Fibroblast of villous mesenchyme (primary cell): ENCODE results near the gene PDE6G. TPM values are rescaled to one million over a fixed set of nuclear protein-coding genes. Genes with fewer than 3 reads are reported as not detected.

Experiments used
- DNase-seq: peaks from one replicate; pipeline ENCODE4 v3.0.0-alpha.2; 2010; ENCODE audit warnings: low read depth
- H3K4me3 ChIP-seq: 2 replicates; pipeline ENCODE4 v1.5.1; 2011; ENCODE audit warnings: low read depth, mild to moderate bottlenecking, low read length
- total RNA-seq: library from RNA; depleted of rRNA; stranded (reverse); fragments of >200 nt; gene quantifications from 2 replicates; pipeline ENCODE4 v1.2.3, GENCODE V29; 2012
- TF ChIP-seq, protein P1 (sequence below): IDR thresholded peaks from 2 replicates; pipeline ENCODE4 v1.5.1; 2012; ENCODE audit warnings: low read depth, mild to moderate bottlenecking, low read length; ENCODE audit not compliant: insufficient read depth

PDE6G gene
- total RNA-seq, 1 donor: not detected

DNA sequence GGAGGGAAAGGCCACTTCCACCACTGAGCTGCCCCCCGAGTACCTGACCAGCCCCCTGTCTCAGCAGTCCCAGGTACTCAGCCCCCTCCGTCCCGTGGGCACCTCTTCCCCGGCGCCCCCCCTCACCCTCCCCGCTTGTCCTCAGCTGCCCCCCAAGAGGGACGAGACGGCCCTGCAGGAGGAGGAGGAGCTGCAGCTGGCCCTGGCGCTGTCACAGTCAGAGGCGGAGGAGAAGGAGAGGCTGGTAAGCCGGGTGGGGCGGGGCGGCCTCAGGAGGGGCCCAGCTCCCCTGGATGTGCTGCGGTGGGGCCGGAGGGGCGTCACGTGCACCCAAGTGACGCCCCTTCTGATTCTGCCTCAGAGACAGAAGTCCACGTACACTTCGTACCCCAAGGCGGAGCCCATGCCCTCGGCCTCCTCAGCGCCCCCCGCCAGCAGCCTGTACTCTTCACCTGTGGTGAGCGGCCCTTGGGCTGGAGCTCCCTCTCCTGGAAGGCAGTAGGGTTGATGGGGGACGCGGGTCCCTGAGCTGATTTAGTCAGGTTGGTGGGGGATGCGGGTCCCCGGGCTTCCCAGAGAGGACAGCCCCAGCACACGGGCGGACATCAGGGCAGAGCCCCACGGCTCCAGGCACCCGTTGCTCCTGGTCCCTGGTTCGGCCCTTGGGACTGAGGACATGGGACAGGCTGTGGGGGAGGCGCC is 37.3 kb upstream of the PDE6G start:
- TF ChIP-seq, protein P1, sequence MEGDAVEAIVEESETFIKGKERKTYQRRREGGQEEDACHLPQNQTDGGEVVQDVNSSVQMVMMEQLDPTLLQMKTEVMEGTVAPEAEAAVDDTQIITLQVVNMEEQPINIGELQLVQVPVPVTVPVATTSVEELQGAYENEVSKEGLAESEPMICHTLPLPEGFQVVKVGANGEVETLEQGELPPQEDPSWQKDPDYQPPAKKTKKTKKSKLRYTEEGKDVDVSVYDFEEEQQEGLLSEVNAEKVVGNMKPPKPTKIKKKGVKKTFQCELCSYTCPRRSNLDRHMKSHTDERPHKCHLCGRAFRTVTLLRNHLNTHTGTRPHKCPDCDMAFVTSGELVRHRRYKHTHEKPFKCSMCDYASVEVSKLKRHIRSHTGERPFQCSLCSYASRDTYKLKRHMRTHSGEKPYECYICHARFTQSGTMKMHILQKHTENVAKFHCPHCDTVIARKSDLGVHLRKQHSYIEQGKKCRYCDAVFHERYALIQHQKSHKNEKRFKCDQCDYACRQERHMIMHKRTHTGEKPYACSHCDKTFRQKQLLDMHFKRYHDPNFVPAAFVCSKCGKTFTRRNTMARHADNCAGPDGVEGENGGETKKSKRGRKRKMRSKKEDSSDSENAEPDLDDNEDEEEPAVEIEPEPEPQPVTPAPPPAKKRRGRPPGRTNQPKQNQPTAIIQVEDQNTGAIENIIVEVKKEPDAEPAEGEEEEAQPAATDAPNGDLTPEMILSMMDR: no peak
- no peak overlapping the region for H3K4me3 ChIP-seq
- no peak for DNase-seq

DNA sequence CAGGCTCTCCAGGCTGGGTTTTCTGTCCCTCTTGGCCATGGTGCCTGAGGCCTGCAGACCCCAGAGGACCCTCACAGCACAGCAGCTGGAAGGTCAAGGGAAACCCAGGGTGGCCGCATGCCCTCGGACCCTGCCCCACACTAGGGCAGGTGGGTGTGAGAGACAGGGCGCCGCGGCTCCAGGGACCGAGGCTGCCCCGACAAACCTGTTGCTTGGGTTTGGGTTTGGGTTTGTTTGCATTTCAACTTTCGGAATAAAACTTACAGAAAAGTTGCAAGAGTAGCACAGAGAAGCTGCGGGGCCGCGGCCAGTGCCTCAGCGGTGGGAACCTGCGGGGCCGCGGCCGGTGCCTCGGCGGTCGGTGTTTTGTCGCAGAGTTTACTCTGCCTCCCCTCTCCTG is 35.3 kb upstream of the PDE6G start:
- TF ChIP-seq, protein P1: no peak
- no peak overlapping the region for H3K4me3 ChIP-seq
- DNase-seq: no peak

DNA sequence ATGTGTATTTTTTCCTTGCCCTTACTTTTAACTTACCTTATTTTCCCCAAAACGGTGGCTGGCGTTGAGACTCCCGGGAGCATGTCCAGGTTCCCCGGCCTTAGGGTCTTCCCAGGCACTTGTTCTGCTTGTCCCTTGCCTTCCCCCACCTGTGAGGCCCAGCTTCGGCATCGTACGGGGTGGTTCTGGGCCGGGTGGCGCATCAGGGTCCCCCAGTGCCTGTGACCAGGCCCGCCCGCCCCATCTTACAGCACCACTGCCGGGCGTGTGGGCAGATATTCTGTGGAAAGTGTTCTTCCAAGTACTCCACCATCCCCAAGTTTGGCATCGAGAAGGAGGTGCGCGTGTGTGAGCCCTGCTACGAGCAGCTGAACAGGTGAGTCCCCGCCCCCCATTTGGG is 34.9 kb upstream of the PDE6G start:
- TF ChIP-seq, protein P1: no peak
- H3K4me3 ChIP-seq: no peak overlapping the region
- DNase-seq: no peak

DNA sequence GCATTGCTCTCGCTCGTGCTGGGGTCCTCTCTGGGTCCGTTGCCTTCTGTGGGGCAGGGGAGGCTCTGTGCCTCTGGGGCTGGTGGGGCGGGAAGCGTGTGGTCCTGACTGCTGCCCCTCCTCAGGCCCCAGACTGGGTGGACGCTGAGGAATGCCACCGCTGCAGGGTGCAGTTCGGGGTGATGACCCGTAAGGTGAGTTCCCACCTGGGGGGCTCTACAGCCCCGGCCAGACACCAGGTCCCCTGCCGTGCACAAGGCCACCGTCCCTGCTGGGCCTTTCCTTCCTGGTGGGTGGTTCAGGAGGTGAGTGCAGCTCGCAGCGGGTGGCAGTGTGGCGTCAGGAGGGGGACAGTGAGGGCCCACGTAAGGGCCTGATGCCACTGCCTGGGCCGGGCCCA is 34.2 kb upstream of the PDE6G start:
- TF ChIP-seq, protein P1: no peak
- H3K4me3 ChIP-seq: no peak overlapping the region
- DNase-seq: no peak

DNA sequence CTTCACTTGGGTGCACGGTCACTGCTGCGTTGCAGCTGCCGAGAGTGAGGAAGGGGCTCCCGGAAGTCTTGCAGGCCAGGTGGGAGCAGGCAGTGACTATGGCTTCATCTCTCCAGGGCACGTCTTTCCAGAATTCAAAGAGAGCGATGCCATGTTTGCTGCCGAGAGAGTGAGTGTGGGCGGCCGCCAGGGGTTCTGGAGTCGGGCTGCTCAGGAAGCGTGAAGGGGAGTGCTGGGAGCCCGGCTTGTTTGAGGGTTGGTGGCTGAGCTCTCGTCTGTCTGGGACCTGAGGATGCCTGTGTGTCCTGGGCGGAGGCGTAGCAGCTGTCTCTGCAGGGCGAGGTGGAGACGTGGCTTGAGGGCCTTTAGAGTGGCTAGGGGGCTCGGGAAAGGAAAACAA is 33.7 kb upstream of the PDE6G start:
- no peak overlapping the region for H3K4me3 ChIP-seq
- DNase-seq: no peak
- TF ChIP-seq, protein P1: no peak

DNA sequence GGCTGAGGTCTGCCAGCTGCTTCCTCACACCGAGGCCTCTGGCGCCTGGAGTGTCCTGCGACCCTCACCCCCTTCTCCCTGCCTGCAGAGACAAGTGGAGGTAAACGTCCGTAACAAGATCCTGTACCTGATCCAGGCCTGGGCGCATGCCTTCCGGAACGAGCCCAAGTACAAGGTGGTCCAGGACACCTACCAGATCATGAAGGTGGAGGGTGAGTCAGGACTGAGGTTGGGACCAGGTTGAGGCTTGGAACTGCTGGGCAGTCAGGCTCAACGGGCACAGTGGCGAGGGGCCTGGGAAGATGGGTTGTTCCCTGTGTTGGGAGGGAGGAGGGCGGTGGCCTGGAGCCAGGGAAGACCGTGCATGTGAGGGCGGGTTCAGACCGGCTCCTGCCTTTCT is 32.3 kb upstream of the PDE6G start:
- TF ChIP-seq, protein P1: no peak
- DNase-seq: no peak
- no peak overlapping the region for H3K4me3 ChIP-seq

DNA sequence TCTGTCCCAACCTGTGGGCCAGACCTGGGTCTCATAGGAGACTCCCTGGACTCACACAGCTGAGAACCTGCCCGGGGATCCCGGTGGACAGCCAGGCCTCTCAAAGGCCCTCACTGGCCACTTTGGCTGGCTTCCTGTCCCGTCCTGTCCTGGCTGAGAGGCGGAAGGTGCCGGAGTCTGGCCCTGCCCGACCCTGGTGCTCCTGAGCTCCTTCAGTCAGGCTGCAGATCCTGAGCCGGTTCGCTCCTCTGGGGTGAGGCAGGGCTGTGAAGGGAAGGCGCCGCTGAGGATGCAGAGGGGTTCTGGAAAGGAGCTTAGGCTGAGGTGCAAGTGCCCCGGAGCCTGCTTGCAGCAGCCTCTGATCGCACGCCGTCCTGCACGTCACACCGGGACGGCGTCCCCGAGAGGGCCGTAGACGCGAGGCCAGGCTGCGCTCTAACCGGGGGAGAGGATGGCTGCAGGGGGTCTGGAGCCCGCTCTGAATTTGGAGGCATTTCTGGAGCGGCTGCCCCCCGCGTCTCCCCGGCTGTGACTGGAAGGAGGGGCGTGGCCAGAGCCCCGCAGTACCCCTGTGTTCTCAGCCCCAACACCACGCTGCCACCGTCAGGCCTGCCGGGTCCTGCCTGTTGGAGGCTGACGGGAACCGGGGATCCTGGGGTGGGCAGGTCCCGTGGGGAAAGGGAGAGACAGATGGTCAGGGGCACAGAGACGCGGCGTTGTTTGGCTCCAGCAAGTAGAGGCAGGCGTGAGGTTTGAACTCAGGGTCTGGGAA is 31.6 kb upstream of the PDE6G start:
- TF ChIP-seq, protein P1: no peak
- DNase-seq: no peak

More for the DNA sequence above, 31.6 kb upstream of the PDE6G start:
- H3K4me3 ChIP-seq: no peak overlapping the region
